Body of pancreas (tissue), 4 donors: ENCODE data around the gene TMEM119. TPM values are rescaled to one million over a fixed set of nuclear protein-coding genes. Genes with fewer than 3 reads are reported as not detected.
"Not testable (repeated sequence)": the region's sequence is repeated elsewhere in the genome, so short reads cannot be mapped to it uniquely, and the experiment has no call there.

Experiments
- ATAC-seq: fragments of 150-250 bp; one replicate; pipeline ENCODE4 v1.9.1; 2016
- DNase-seq, 4 donors: peaks; one replicate each; pipeline ENCODE4 v3.0.0-alpha.2; 2019
- H3K27ac ChIP-seq, 4 donors: fragments of 200-600 bp; sonication (generic); 1 replicate in 3 of 4; 2 replicates in 1 of 4; pipeline versions ENCODE4 v1.5.1 to v1.6.1; 2016 to 2019; ENCODE audit warnings: mild to moderate bottlenecking in 1 of 4, mixed read lengths in 1 of 4, moderate library complexity in 1 of 4
- H3K27me3 ChIP-seq, 2 donors: fragments of 200-600 bp; sonication (generic); one replicate each; pipeline ENCODE4 v1.6.0; 2016; ENCODE audit warnings: mild to moderate bottlenecking in 1 of 2
- H3K36me3 ChIP-seq, 2 donors: fragments of 200-600 bp; sonication (generic); replicated peaks in 1 of 2; 2 replicates each; pipeline ENCODE4 v1.5.1; 2016; ENCODE audit warnings: low read depth in 2 of 2; ENCODE audit not compliant: insufficient read depth in 1 of 2
- H3K4me1 ChIP-seq: fragments of 200-600 bp; sonication (generic); one replicate; pipeline ENCODE4 v1.6.0; 2016
- H3K4me3 ChIP-seq, 2 donors: fragments of 200-600 bp; sonication (generic); 1 replicate in 1 of 2; 2 replicates in 1 of 2; pipeline ENCODE4 v1.5.1; 2016 to 2019
- H3K9me3 ChIP-seq, 3 donors: fragments of 200-600 bp; sonication (generic); 1 replicate in 2 of 3; 2 replicates in 1 of 3; pipeline ENCODE4 v1.5.1; 2016
- CTCF ChIP-seq, 7 experiments: fragments of 450-650 bp in 4 of 7; fragments of 200-600 bp in 3 of 7; sonication (generic) in 3 of 7; IDR thresholded peaks; one replicate each; pipeline ENCODE4 v1.5.1; 2016 to 2019; ENCODE audit warnings: antibody characterized with exemption in 7 of 7
- POLR2A ChIP-seq, 3 donors: fragments of 450-650 bp; IDR thresholded peaks; one replicate each; pipeline ENCODE4 v1.6.1; 2016; ENCODE audit warnings: antibody characterized with exemption in 3 of 3, mild to moderate bottlenecking in 2 of 3
- WGBS, 2 donors: methylation state at CpG; one replicate each; pipeline ENCODE4 v1.1.5; 2017; 5-methylcytosine and 5-hydroxymethylcytosine counted together
- intact Hi-C: fragments of 100-400 bp; cut with DNase I; formaldehyde crosslinking; loops from one replicate; pipeline ENCODE4 v1.15.1; 2023
- total RNA-seq, 2 donors: library from RNA; depleted of rRNA; stranded (reverse); fragments of >200 nt; gene quantifications; one replicate each; pipeline ENCODE4 v1.1.0, GENCODE V29; 2016

Gene TMEM119
- total RNA-seq, 2 donors from 2014 or later = 5.9 to 6.5 TPM

GRCh38 chr12:108633081-108633533 is 35.2 kb upstream of the TMEM119 start:
- Histone ChIP-seq H3K4me3 (no peak overlapping the region), H3K36me3 (no peaks in the 10 kb centered on the region), H3K4me1 (no peaks in the 10 kb centered on the region), H3K27me3 (no peaks in the 10 kb centered on the region), H3K27ac (peak overlapping the region in 1 of 4 donors; percentile 61), H3K9me3 (no peaks in the 10 kb centered on the region)
- WGBS, 2 donors = 77 to 89% methylated on average over 7 of the region's 7 CpGs
- intact Hi-C loops = no loop called here
- no peak for DNase-seq
- no peak for ATAC-seq
- TF ChIP-seq POLR2A (IDR thresholded peaks at IDR 0.05) (no peak), CTCF (IDR thresholded peaks at IDR 0.05) (no peak)

GRCh38 chr12:108631261-108631660 is 33.4 kb upstream of the TMEM119 start:
- WGBS, 2 donors = 71 to 86% methylated on average over 4 of the region's 4 CpGs
- H3K27me3 ChIP-seq, H3K9me3 ChIP-seq, H3K4me3 ChIP-seq, H3K4me1 ChIP-seq, intact Hi-C loops, ATAC-seq, H3K36me3 ChIP-seq, DNase-seq, H3K27ac ChIP-seq: not testable (repeated sequence)

- TF ChIP-seq POLR2A (IDR thresholded peaks at IDR 0.05) (no peak), CTCF (IDR thresholded peaks at IDR 0.05) (no peak)
- ATAC-seq (no peak), DNase-seq (no peak)
- no peaks in the 10 kb centered on the region for H3K36me3 ChIP-seq
- WGBS, 2 donors = 66 to 70% methylated on average over 9 of the region's 9 CpGs
- no peaks in the 10 kb centered on the region for H3K9me3 ChIP-seq
- H3K27me3 ChIP-seq = no peaks in the 10 kb centered on the region
- H3K4me1 ChIP-seq = no peaks in the 10 kb centered on the region
- no peak overlapping the region for H3K27ac ChIP-seq
- H3K4me3 ChIP-seq = no peak overlapping the region
- intact Hi-C loops = no loop called here
Measured at GRCh38 chr12:108630481-108631207, 32.8 kb upstream of the TMEM119 start.

- 59 to 63% methylated on average over 17 of the region's 17 CpGs for WGBS, 2 donors
- H3K4me3 ChIP-seq = no peak overlapping the region
- peak; percentile 25 for ATAC-seq
- peak in 1 of 4 donors; percentile 37 for DNase-seq
- no peaks in the 10 kb centered on the region for H3K9me3 ChIP-seq
- no peaks in the 10 kb centered on the region for H3K36me3 ChIP-seq
- H3K4me1 ChIP-seq = no peaks in the 10 kb centered on the region
- H3K27ac ChIP-seq = no peak overlapping the region
- intact Hi-C loops = no loop called here
- TF ChIP-seq POLR2A (IDR thresholded peaks at IDR 0.05) = no peak
- no peak for TF ChIP-seq CTCF (IDR thresholded peaks at IDR 0.05)
- H3K27me3 ChIP-seq = no peaks in the 10 kb centered on the region
Measured at GRCh38 chr12:108629824-108630476, 32.1 kb upstream of the TMEM119 start.

- no peaks in the 10 kb centered on the region for H3K27me3 ChIP-seq
- H3K27ac ChIP-seq = peak overlapping the region in 1 of 4 donors; percentile 26
- H3K36me3 ChIP-seq = no peaks in the 10 kb centered on the region
- TF ChIP-seq POLR2A (IDR thresholded peaks at IDR 0.05) = no peak
- no peak for TF ChIP-seq CTCF (IDR thresholded peaks at IDR 0.05)
- intact Hi-C loops = no loop called here
- no peak overlapping the region for H3K4me3 ChIP-seq
- 73 to 78% methylated on average over 5 of the region's 5 CpGs for WGBS, 2 donors
- H3K4me1 ChIP-seq = no peaks in the 10 kb centered on the region
- ATAC-seq (no peak), DNase-seq (no peak)
- no peaks in the 10 kb centered on the region for H3K9me3 ChIP-seq
Measured at GRCh38 chr12:108629151-108629550, 31.3 kb upstream of the TMEM119 start.
